ENCODE data around the gene APPBP2. TPM values are rescaled to one million over a fixed set of nuclear protein-coding genes. Genes with fewer than 3 reads are reported as not detected.
"Not testable (repeated sequence)": the region's sequence is repeated elsewhere in the genome, so short reads cannot be mapped to it uniquely, and the experiment has no call there.

Gene APPBP2
- total RNA-seq, 1 experiment from 2014 or later, result 44.9 TPM

GRCh38 chr17:60436676-60437075, 89.4 kb downstream of the APPBP2 start:
- TF ChIP-seq, protein P1, sequence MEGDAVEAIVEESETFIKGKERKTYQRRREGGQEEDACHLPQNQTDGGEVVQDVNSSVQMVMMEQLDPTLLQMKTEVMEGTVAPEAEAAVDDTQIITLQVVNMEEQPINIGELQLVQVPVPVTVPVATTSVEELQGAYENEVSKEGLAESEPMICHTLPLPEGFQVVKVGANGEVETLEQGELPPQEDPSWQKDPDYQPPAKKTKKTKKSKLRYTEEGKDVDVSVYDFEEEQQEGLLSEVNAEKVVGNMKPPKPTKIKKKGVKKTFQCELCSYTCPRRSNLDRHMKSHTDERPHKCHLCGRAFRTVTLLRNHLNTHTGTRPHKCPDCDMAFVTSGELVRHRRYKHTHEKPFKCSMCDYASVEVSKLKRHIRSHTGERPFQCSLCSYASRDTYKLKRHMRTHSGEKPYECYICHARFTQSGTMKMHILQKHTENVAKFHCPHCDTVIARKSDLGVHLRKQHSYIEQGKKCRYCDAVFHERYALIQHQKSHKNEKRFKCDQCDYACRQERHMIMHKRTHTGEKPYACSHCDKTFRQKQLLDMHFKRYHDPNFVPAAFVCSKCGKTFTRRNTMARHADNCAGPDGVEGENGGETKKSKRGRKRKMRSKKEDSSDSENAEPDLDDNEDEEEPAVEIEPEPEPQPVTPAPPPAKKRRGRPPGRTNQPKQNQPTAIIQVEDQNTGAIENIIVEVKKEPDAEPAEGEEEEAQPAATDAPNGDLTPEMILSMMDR (conservative IDR thresholded peaks at IDR 0.05; ENCODE audit: low read depth, low read length), result no peak
- no peak for TF ChIP-seq EZH2 (IDR thresholded peaks at IDR 0.05; ENCODE audit: borderline replicate concordance, low read depth, low read length, poor library complexity, severe bottlenecking)
- H3K9me3 ChIP-seq (ENCODE audit: low read depth, low read length, poor library complexity, severe bottlenecking), result no peaks in the 10 kb centered on the region
- no peak overlapping the region for H3K4me3 ChIP-seq (ENCODE audit: low read depth, low read length, poor library complexity, severe bottlenecking)
- ChIA-PET CTCF (no interaction called here), POLR2A (ENCODE audit: low non-redundant PET) (no interaction called here)
- H3K27me3 ChIP-seq (replicated peaks; ENCODE audit: insufficient read depth, low read depth, low read length, poor library complexity), result no peaks in the 10 kb centered on the region
- no TSS peak for BruUV-seq (replicated peaks)
- H3K4me1 ChIP-seq (ENCODE audit: insufficient read depth, low read length, poor library complexity, severe bottlenecking), result peaks cover 9% of the 10 kb centered on the region
- H3K27ac ChIP-seq (ENCODE audit: low read depth, low read length, poor library complexity, severe bottlenecking), result no peak overlapping the region
- intact Hi-C loops (cut with micrococcal nuclease; ENCODE audit: unreplicated experiment), result loop anchor here (2.0 to 10.0 kb wide), 5 partner anchors 202 to 402 kb away; partner anchors contain the start of gene CA4
- no peak for DNase-seq (ENCODE audit: low spot score)
- H3K36me3 ChIP-seq (ENCODE audit: insufficient read depth, low read length, poor library complexity, severe bottlenecking), result no peaks in the 10 kb centered on the region

DNA sequence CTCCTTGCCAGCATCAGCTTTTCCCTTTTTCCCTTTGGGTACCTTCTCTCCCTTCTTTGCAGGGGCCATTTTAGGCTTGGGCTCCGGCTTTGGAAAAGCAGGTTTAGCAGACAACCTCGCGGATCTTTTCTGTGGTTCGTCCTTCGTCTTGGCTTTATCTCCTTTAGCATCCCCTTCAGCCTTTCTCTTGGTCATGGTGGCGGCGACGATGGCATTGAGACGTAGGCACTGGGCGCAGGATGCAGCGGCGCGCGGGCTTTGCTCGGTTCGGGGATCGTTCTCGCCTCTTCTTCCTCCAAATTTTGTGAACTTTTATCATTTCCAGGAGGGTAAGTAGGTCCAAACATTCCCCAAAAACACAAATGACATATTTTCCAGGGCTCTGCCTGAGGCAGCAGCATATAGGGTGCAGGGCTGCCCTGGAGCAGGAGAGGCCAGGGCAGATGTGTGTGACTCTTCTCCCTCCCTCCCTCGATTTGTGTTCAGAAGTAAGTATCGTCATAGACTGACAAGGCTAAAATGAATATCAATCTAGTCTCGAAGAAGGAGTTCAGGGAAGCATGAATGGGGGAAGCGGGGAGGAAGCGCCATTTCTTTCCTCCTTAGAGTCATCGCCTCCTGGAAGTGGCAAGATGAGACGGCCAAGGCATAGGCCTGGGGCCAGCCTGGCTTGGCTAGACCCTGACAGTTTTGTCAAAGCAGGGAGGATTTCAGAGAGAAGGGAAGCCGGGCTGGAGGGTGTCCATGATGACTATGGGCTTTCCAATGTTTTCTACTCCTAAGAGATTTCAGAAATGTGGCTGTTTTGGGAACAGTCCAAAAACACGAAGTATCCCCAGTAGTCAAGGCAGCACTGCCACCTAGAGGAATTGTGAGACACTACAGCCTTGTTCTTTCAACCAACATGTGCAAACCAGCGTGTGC, 90.5 kb downstream of the APPBP2 start:
- H3K4me1 ChIP-seq (ENCODE audit: insufficient read depth, low read length, poor library complexity, severe bottlenecking), result peaks cover 5% of the 10 kb centered on the region
- H3K4me3 ChIP-seq (ENCODE audit: low read depth, low read length, poor library complexity, severe bottlenecking), result no peak overlapping the region
- POLR2A ChIA-PET (ENCODE audit: low non-redundant PET), result no interaction called here
- no peaks in the 10 kb centered on the region for H3K36me3 ChIP-seq (ENCODE audit: insufficient read depth, low read length, poor library complexity, severe bottlenecking)
- H3K27ac ChIP-seq (ENCODE audit: low read depth, low read length, poor library complexity, severe bottlenecking), result no peak overlapping the region
- no TSS peak for BruUV-seq (replicated peaks)
- H3K9me3 ChIP-seq (ENCODE audit: low read depth, low read length, poor library complexity, severe bottlenecking), result no peaks in the 10 kb centered on the region
- intact Hi-C loops (cut with micrococcal nuclease; ENCODE audit: unreplicated experiment), result loop anchor here (2.0 to 10.0 kb wide), 5 partner anchors 203 to 401 kb away; partner anchors contain the start of gene CA4
- H3K27me3 ChIP-seq (replicated peaks; ENCODE audit: insufficient read depth, low read depth, low read length, poor library complexity), result no peaks in the 10 kb centered on the region
- DNase-seq (ENCODE audit: low spot score), result peak; percentile 93
- CTCF ChIA-PET, result no interaction called here
- TF ChIP-seq EZH2 (IDR thresholded peaks at IDR 0.05; ENCODE audit: borderline replicate concordance, low read depth, low read length, poor library complexity, severe bottlenecking), result no peak
- TF ChIP-seq, protein P1 (conservative IDR thresholded peaks at IDR 0.05; ENCODE audit: low read depth, low read length), result peak; percentile 90

DNA sequence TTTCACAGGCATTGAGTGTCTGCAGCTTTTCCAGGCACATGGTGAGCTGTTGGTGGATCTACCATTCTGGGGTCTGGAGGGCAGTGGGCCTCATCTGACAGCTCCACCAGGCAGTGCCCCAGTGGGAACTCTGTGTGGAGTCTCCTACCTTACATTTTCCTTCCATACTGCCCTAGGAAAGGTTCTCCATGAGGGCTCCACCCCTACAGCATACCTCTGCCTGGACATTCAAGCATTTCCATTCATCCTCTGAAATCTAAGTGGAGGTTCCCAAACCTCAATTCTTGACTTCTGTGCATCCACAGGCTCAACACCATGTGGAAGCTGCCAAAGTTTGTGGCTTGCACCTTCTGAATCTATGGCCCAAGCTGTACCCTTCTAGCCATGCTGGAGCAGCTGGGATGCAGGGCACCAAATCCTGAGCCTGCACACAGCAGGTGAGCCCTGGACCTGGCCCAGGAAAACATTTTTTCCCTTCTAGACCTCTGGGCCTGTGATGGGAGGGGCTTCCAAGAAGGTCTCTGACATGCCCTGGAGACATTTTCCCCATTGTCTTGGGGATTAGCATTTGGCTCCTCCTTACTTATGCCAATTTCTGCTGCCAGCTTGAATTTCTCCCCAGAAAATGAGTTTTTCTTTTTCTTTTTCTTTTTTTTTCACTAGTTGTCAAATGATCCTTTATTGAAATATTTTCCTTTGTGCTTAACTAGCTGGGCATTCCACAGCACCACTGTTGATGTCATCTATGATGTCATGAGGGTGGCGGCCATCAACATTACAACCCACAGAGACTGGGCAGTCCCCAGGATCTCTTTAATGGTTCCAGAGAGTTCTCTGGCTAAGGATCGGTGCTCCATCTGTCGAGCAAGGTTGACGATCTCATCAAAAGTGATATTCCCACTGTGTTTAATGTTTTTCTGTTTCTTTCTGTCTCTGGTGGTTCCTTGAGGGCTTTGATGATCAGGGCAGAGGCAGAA, 92.7 kb downstream of the APPBP2 start:
- H3K4me1 ChIP-seq (ENCODE audit: insufficient read depth, low read length, poor library complexity, severe bottlenecking); POLR2A ChIA-PET (ENCODE audit: low non-redundant PET); H3K9me3 ChIP-seq (ENCODE audit: low read depth, low read length, poor library complexity, severe bottlenecking); H3K36me3 ChIP-seq (ENCODE audit: insufficient read depth, low read length, poor library complexity, severe bottlenecking); H3K27ac ChIP-seq (ENCODE audit: low read depth, low read length, poor library complexity, severe bottlenecking); H3K4me3 ChIP-seq (ENCODE audit: low read depth, low read length, poor library complexity, severe bottlenecking); H3K27me3 ChIP-seq (replicated peaks; ENCODE audit: insufficient read depth, low read depth, low read length, poor library complexity); CTCF ChIA-PET; BruUV-seq (replicated peaks); DNase-seq (ENCODE audit: low spot score): not testable (repeated sequence)
- intact Hi-C loops (cut with micrococcal nuclease; ENCODE audit: unreplicated experiment), result loop anchor here (10.0 kb wide), 3 partner anchors 289 to 399 kb away; partner anchors contain the start of gene CA4

- H3K27me3 ChIP-seq (replicated peaks; ENCODE audit: insufficient read depth, low read depth, low read length, poor library complexity); H3K27ac ChIP-seq (ENCODE audit: low read depth, low read length, poor library complexity, severe bottlenecking); H3K4me3 ChIP-seq (ENCODE audit: low read depth, low read length, poor library complexity, severe bottlenecking); POLR2A ChIA-PET (ENCODE audit: low non-redundant PET); H3K9me3 ChIP-seq (ENCODE audit: low read depth, low read length, poor library complexity, severe bottlenecking); BruUV-seq (replicated peaks); DNase-seq (ENCODE audit: low spot score); H3K4me1 ChIP-seq (ENCODE audit: insufficient read depth, low read length, poor library complexity, severe bottlenecking); CTCF ChIA-PET; H3K36me3 ChIP-seq (ENCODE audit: insufficient read depth, low read length, poor library complexity, severe bottlenecking): not testable (repeated sequence)
- intact Hi-C loops (cut with micrococcal nuclease; ENCODE audit: unreplicated experiment), result loop anchor here (10.0 kb wide), 3 partner anchors 286 to 396 kb away; partner anchors contain the start of gene CA4
Observed at GRCh38 chr17:60430561-60430960, 95.5 kb downstream of the APPBP2 start.

DNA sequence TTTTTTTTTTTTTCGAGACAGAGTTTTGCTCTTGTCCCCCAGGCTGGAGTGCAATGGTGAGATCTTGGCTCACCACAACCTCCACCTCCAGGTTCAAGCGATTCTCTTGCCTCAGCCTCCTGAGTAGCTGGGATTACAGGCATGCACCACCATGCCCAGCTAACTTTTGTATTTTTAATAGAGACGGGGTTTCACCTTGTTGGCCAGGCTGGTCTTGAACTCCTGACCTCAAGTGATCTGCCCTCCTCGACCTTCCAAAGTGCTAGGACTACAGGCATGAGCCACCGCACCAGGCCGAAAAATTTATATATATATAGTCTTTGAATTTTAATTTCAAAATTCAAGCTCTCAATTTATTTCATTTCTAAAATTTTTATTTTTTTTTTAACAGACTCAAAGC, 97.6 kb downstream of the APPBP2 start:
- H3K9me3 ChIP-seq (ENCODE audit: low read depth, low read length, poor library complexity, severe bottlenecking); intact Hi-C loops (cut with micrococcal nuclease; ENCODE audit: unreplicated experiment); H3K4me3 ChIP-seq (ENCODE audit: low read depth, low read length, poor library complexity, severe bottlenecking); H3K4me1 ChIP-seq (ENCODE audit: insufficient read depth, low read length, poor library complexity, severe bottlenecking); H3K27ac ChIP-seq (ENCODE audit: low read depth, low read length, poor library complexity, severe bottlenecking); H3K36me3 ChIP-seq (ENCODE audit: insufficient read depth, low read length, poor library complexity, severe bottlenecking); DNase-seq (ENCODE audit: low spot score); BruUV-seq (replicated peaks); H3K27me3 ChIP-seq (replicated peaks; ENCODE audit: insufficient read depth, low read depth, low read length, poor library complexity); POLR2A ChIA-PET (ENCODE audit: low non-redundant PET): not testable (repeated sequence)
- CTCF ChIA-PET, result interaction anchor here (0.7 kb wide), 1 partner anchor 265 kb away, joined by 5 read pairs; no protein-coding TSS in a partner anchor
